H9 (cell line): ENCODE data around the gene STAG2. TPM values are rescaled to one million over a fixed set of nuclear protein-coding genes. Genes with fewer than 3 reads are reported as not detected.

Experiments used
- DNase-seq: peaks from one replicate; pipeline ENCODE4 v3.0.0-alpha.2; 2017
- H2AFZ ChIP-seq: one replicate; pipeline ENCODE4 v1.6.1; 2013; ENCODE audit warnings: mild to moderate bottlenecking, low read length, control low read depth, moderate library complexity
- H2AK5ac ChIP-seq: 2 replicates; pipeline ENCODE4 v1.6.1; 2013; ENCODE audit warnings: low read length, control low read depth, mixed read lengths; ENCODE audit not compliant: insufficient read length
- H2BK120ac ChIP-seq: one replicate; pipeline ENCODE4 v1.6.1; 2013; ENCODE audit warnings: low read depth, mild to moderate bottlenecking, low read length, control low read depth, inconsistent platforms; ENCODE audit not compliant: poor library complexity, severe bottlenecking
- H2BK12ac ChIP-seq: 2 replicates; pipeline ENCODE4 v1.6.1; 2013; ENCODE audit warnings: low read length, control low read depth, mixed read lengths, low read depth; ENCODE audit not compliant: insufficient read length
- H2BK15ac ChIP-seq: 2 replicates; pipeline ENCODE4 v1.6.1; 2013; ENCODE audit warnings: low read depth, low read length, control low read depth
- H2BK20ac ChIP-seq: one replicate; pipeline ENCODE4 v1.6.1; 2013; ENCODE audit warnings: low read depth, mild to moderate bottlenecking, low read length, control low read depth, inconsistent platforms; ENCODE audit not compliant: poor library complexity, severe bottlenecking
- H2BK5ac ChIP-seq: 2 replicates; pipeline ENCODE4 v1.6.1; 2013; ENCODE audit warnings: low read length, control low read depth, mixed read lengths; ENCODE audit not compliant: insufficient read length
- H3K14ac ChIP-seq: 2 replicates; pipeline ENCODE4 v1.6.1; 2013; ENCODE audit warnings: low read length, control low read depth; ENCODE audit not compliant: insufficient read depth
- H3K18ac ChIP-seq: 2 replicates; pipeline ENCODE4 v1.6.1; 2013; ENCODE audit warnings: low read depth, mild to moderate bottlenecking, mixed read lengths, low read length, control low read depth; ENCODE audit not compliant: insufficient read length
- H3K23ac ChIP-seq: 2 replicates; pipeline ENCODE4 v1.6.1; 2013; ENCODE audit warnings: low read length, control low read depth, mixed read lengths, low read depth; ENCODE audit not compliant: insufficient read length
- H3K23me2 ChIP-seq: 2 replicates; pipeline ENCODE4 v1.6.1; 2013; ENCODE audit warnings: low read depth, mild to moderate bottlenecking, mixed read lengths, low read length, control low read depth; ENCODE audit not compliant: insufficient read length, poor library complexity, severe bottlenecking
- H3K27ac ChIP-seq: 2 replicates; pipeline ENCODE4 v1.5.1; 2013; ENCODE audit warnings: low read length, control low read depth, mixed read lengths, low read depth; ENCODE audit not compliant: insufficient read length
- H3K27me3 ChIP-seq: 2 replicates; pipeline ENCODE4 v1.6.1; 2013; ENCODE audit warnings: low read length, control low read depth, inconsistent platforms; ENCODE audit not compliant: insufficient read depth
- H3K4ac ChIP-seq: 2 replicates; pipeline ENCODE4 v1.6.1; 2013; ENCODE audit warnings: low read depth, mild to moderate bottlenecking, control low read depth, inconsistent platforms, low read length, moderate library complexity
- H3K4me1 ChIP-seq: 2 replicates; pipeline ENCODE4 v1.6.1; 2013; ENCODE audit warnings: low read length, control low read depth, inconsistent platforms; ENCODE audit not compliant: insufficient read depth
- H3K4me2 ChIP-seq: 2 replicates; pipeline ENCODE4 v1.6.1; 2013; ENCODE audit warnings: low read length, control low read depth, mixed read lengths; ENCODE audit not compliant: insufficient read length, insufficient read depth
- H3K56ac ChIP-seq: 2 replicates; pipeline ENCODE4 v1.6.1; 2013; ENCODE audit warnings: low read depth, mild to moderate bottlenecking, mixed read lengths, low read length, control low read depth; ENCODE audit not compliant: insufficient read length
- H3K79me1 ChIP-seq: 2 replicates; pipeline ENCODE4 v1.6.1; 2013; ENCODE audit warnings: low read depth, mild to moderate bottlenecking, moderate library complexity, low read length, control low read depth, inconsistent platforms; ENCODE audit not compliant: insufficient read depth, poor library complexity, severe bottlenecking
- H3K79me2 ChIP-seq: 2 replicates; pipeline ENCODE4 v1.6.1; 2013; ENCODE audit warnings: low read length, control low read depth, inconsistent platforms; ENCODE audit not compliant: insufficient read depth
- H3K9ac ChIP-seq: 2 replicates; pipeline ENCODE4 v1.6.1; 2013; ENCODE audit warnings: low read length, control low read depth, mixed read lengths; ENCODE audit not compliant: insufficient read length; ENCODE audit errors: extremely low read depth
- H3K9me3 ChIP-seq: one replicate; pipeline ENCODE4 v1.6.1; 2013; ENCODE audit warnings: low read depth, low read length, inconsistent platforms; ENCODE audit not compliant: control insufficient read depth
- H3T11ph ChIP-seq: one replicate; pipeline ENCODE4 v1.6.1; 2013; ENCODE audit warnings: mild to moderate bottlenecking, low read length, control low read depth, inconsistent platforms
- H4K20me1 ChIP-seq: one replicate; pipeline ENCODE4 v1.6.1; 2013; ENCODE audit not compliant: control insufficient read depth, insufficient read length, insufficient read depth
- H4K5ac ChIP-seq: 2 replicates; pipeline ENCODE4 v1.6.1; 2013; ENCODE audit warnings: low read depth, mild to moderate bottlenecking, mixed read lengths, low read length, control low read depth; ENCODE audit not compliant: insufficient read length
- H4K8ac ChIP-seq: replicated peaks from 2 replicates; pipeline ENCODE4 v1.6.1; 2013; ENCODE audit warnings: low read length, control low read depth, mixed read lengths, low read depth; ENCODE audit not compliant: insufficient read length
- H4K91ac ChIP-seq: 2 replicates; pipeline ENCODE4 v1.6.1; 2013; ENCODE audit warnings: low read depth, mild to moderate bottlenecking, moderate library complexity, mixed read lengths, low read length, control low read depth; ENCODE audit not compliant: insufficient read length
- H3K27ac Mint-ChIP-seq, 3 experiments: 2 replicates in 2 of 3; 3 replicates in 1 of 3; pipeline ENCODE4 v1.8.0; 2020 to 2021; ENCODE audit warnings: mixed read lengths in 3 of 3, mild to moderate bottlenecking in 1 of 3, moderate library complexity in 1 of 3
- H3K27me3 Mint-ChIP-seq: 2 replicates; pipeline ENCODE4 v1.8.0; 2021; ENCODE audit warnings: low read depth, mild to moderate bottlenecking, moderate library complexity, mixed read lengths
- H3K36me3 Mint-ChIP-seq, 3 experiments: 2 replicates in 2 of 3; 3 replicates in 1 of 3; pipeline ENCODE4 v1.8.0; 2020 to 2021; ENCODE audit warnings: low read depth in 3 of 3, mixed read lengths in 3 of 3; ENCODE audit not compliant: insufficient read depth in 1 of 3
- H3K4me1 Mint-ChIP-seq, 2 experiments: 2 replicates each; pipeline ENCODE4 v1.8.0; 2020; ENCODE audit warnings: mixed read lengths in 2 of 2
- H3K4me3 Mint-ChIP-seq, 2 experiments: 2 replicates in 1 of 2; 3 replicates in 1 of 2; pipeline ENCODE4 v1.8.0; 2020 to 2021; ENCODE audit warnings: mild to moderate bottlenecking in 2 of 2, mixed read lengths in 2 of 2, moderate library complexity in 1 of 2
- H3K9me3 Mint-ChIP-seq, 2 experiments: 2 replicates in 1 of 2; 3 replicates in 1 of 2; pipeline ENCODE4 v1.8.0; 2020; ENCODE audit warnings: mild to moderate bottlenecking in 2 of 2, mixed read lengths in 2 of 2, moderate library complexity in 1 of 2
- WGBS: extraction: QIAGEN DNeasy Blood & Tissue Kit; methylation state at CpG from one replicate; pipeline ENCODE4 v1.1.7; 2013; ENCODE audit warnings: missing lambda C conversion rate, low lambda C conversion rate, mixed read lengths; ENCODE audit not compliant: insufficient read length; ENCODE audit errors: extremely low coverage; 5-methylcytosine and 5-hydroxymethylcytosine counted together
- total RNA-seq: library from RNA; stranded (reverse); gene quantifications from 2 replicates; pipeline ENCODE4 v1.2.1, GENCODE V29; 2021
- TF ChIP-seq, protein P1 (sequence below): fragments of 200-600 bp; sonication (generic); conservative IDR thresholded peaks from 3 replicates; pipeline ENCODE4 v1.8.0; 2021; ENCODE audit warnings: antibody characterized with exemption, mild to moderate bottlenecking

The STAG2 gene
- total RNA-seq, 1 experiment from 2014 or later: 81.6 TPM

DNA sequence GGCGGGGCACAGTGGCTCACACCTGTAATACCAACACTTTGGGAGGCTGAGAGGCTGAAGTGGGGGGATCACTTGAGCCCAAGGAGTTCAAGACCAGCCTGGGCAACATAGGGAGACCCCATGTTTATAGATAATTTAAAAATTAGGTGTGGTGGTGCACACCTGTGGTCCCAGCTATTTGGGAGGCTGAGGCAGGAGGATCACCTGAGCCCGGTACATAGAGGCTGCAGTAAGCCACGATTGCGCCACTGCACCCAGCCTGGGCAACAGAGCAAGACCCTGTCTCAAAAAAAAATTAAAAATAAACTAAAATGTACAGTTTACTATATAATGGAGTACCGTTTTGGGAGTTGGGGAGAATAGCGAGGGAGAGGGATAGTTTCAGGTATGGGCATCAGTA lies 4.2 kb downstream of the STAG2 start:
- Histone ChIP-seq H2BK15ac (no peak overlapping the region), H3K9ac (no peak overlapping the region), H3K79me2 (peaks cover 39% of the 10 kb centered on the region; the same call in 1 of the 2 replicates), H3K23me2 (peaks cover 4% of the 10 kb centered on the region), H2BK120ac (no peak overlapping the region), H2BK20ac (no peak overlapping the region), H3K4me1 (no peaks in the 10 kb centered on the region; the same call in 1 of the 2 replicates), H3K27ac (no peak overlapping the region), H3K23ac (no peak overlapping the region), H2BK12ac (no peak overlapping the region), H4K8ac (no peak overlapping the region), H3K27me3 (no peaks in the 10 kb centered on the region), H4K91ac (no peak overlapping the region), H3K56ac (no peak overlapping the region), H3T11ph (no peak overlapping the region), H3K14ac (no peak overlapping the region), H3K79me1 (no peaks in the 10 kb centered on the region), H3K9me3 (peaks cover 6% of the 10 kb centered on the region), H3K4ac (no peak overlapping the region), H4K5ac (no peak overlapping the region), H2AK5ac (no peak overlapping the region), H3K4me2 (no peak overlapping the region), H3K18ac (no peak overlapping the region), H2AFZ (no peak overlapping the region), H2BK5ac (no peak overlapping the region), H4K20me1 (no peaks in the 10 kb centered on the region)
- TF ChIP-seq, protein P1, sequence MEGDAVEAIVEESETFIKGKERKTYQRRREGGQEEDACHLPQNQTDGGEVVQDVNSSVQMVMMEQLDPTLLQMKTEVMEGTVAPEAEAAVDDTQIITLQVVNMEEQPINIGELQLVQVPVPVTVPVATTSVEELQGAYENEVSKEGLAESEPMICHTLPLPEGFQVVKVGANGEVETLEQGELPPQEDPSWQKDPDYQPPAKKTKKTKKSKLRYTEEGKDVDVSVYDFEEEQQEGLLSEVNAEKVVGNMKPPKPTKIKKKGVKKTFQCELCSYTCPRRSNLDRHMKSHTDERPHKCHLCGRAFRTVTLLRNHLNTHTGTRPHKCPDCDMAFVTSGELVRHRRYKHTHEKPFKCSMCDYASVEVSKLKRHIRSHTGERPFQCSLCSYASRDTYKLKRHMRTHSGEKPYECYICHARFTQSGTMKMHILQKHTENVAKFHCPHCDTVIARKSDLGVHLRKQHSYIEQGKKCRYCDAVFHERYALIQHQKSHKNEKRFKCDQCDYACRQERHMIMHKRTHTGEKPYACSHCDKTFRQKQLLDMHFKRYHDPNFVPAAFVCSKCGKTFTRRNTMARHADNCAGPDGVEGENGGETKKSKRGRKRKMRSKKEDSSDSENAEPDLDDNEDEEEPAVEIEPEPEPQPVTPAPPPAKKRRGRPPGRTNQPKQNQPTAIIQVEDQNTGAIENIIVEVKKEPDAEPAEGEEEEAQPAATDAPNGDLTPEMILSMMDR: no peak
- peaks cover 16 to 80% of the 10 kb centered on the region in 2 experiments for H3K9me3 Mint-ChIP-seq
- peaks cover 1% of the 10 kb centered on the region; the same call in 1 of the 2 replicates for H3K27me3 Mint-ChIP-seq
- peaks cover 11 to 18% (median 18%) of the 10 kb centered on the region in 3 experiments for H3K36me3 Mint-ChIP-seq
- no peak overlapping the region for H3K4me3 Mint-ChIP-seq
- H3K27ac Mint-ChIP-seq: no peak overlapping the region
- 100% methylated on average over 2 of the region's 6 CpGs for WGBS
- DNase-seq: no peak
- H3K4me1 Mint-ChIP-seq: peaks cover 16 to 41% of the 10 kb centered on the region in 2 experiments
